Transverse colon (tissue), 4 donors: ENCODE data around the gene ZBTB38. TPM values are rescaled to one million over a fixed set of nuclear protein-coding genes. Genes with fewer than 3 reads are reported as not detected.

ENCODE experiments used
- DNase-seq: peaks from one replicate; pipeline ENCODE4 v3.0.0-alpha.2; 2019
- H3K27ac ChIP-seq, 4 donors: fragments of 200-600 bp; sonication (generic); 2 replicates each; pipeline ENCODE4 v1.5.1; 2016 to 2018; ENCODE audit warnings: inconsistent platforms in 4 of 4
- H3K27me3 ChIP-seq: fragments of 200-600 bp; sonication (generic); 2 replicates; pipeline ENCODE4 v1.5.1; 2017; ENCODE audit warnings: inconsistent platforms
- H3K36me3 ChIP-seq, 4 donors: fragments of 200-600 bp; sonication (generic); 2 replicates each; pipeline ENCODE4 v1.5.1; 2017 to 2019; ENCODE audit warnings: inconsistent platforms in 4 of 4
- H3K4me1 ChIP-seq, 4 donors: fragments of 200-600 bp; sonication (generic); 2 replicates each; pipeline ENCODE4 v1.5.1; 2017 to 2020; ENCODE audit warnings: inconsistent platforms in 4 of 4
- H3K4me3 ChIP-seq, 4 donors: fragments of 200-600 bp; sonication (generic); 1 replicate in 1 of 4; 2 replicates in 3 of 4; pipeline versions ENCODE4 v1.5.1 to v1.6.1; 2017 to 2019; ENCODE audit warnings: inconsistent platforms in 4 of 4
- H3K9me3 ChIP-seq, 2 donors: fragments of 200-600 bp; sonication (generic); 2 replicates each; pipeline ENCODE4 v1.5.1; 2017 to 2019; ENCODE audit warnings: inconsistent platforms in 2 of 2
- CTCF ChIP-seq, 5 experiments: fragments of 200-600 bp in 3 of 5; fragments of 450-650 bp in 2 of 5; sonication (generic) in 3 of 5; IDR thresholded peaks; 1 replicate in 2 of 5; 2 replicates in 3 of 5; pipeline ENCODE4 v1.5.1; 2016 to 2017; ENCODE audit warnings: antibody characterized with exemption in 5 of 5, inconsistent platforms in 3 of 5, mild to moderate bottlenecking in 2 of 5, moderate library complexity in 1 of 5
- EP300 ChIP-seq: sonication (generic); formaldehyde crosslinking; IDR thresholded peaks from one replicate; pipeline ENCODE4 v1.6.1; 2017; ENCODE audit warnings: antibody characterized with exemption, low read depth
- POLR2A ChIP-seq: fragments of 450-650 bp; IDR thresholded peaks from one replicate; pipeline ENCODE4 v1.6.1; 2016; ENCODE audit warnings: antibody characterized with exemption, mild to moderate bottlenecking, moderate library complexity
- POLR2AphosphoS5 ChIP-seq, 3 donors: sonication (generic); formaldehyde crosslinking; IDR thresholded peaks; one replicate each; pipeline ENCODE4 v1.6.1; 2016; ENCODE audit warnings: antibody characterized with exemption in 3 of 3
- WGBS, 2 donors: methylation state at CpG; one replicate each; pipeline ENCODE4 v1.1.5; 2018; ENCODE audit warnings: low coverage in 1 of 2; 5-methylcytosine and 5-hydroxymethylcytosine counted together
- in situ Hi-C, 4 donors: fragments of 200-750 bp; cut with MboI; loops; one replicate each; pipeline versions ENCODE4 v1.15.0 to v1.15.1; 2017; ENCODE audit warnings: low sequenced_read_pairs in 3 of 4, low pct_ligation_motif_present in 1 of 4, low pct_unique_long_range_greater_than_20kb in 1 of 4
- intact Hi-C: fragments of 100-400 bp; cut with DNase I; formaldehyde crosslinking; loops from one replicate; pipeline ENCODE4 v1.15.1; 2023; ENCODE audit warnings: low total_unique reads
- total RNA-seq, 4 donors: library from RNA; depleted of rRNA; stranded (reverse); fragments of >200 nt; gene quantifications; one replicate each; pipeline ENCODE4 v1.1.0, GENCODE V29; 2016

The ZBTB38 gene
- total RNA-seq, 4 donors from 2014 or later: 71.8 to 182 (median 169) TPM

- no peaks in the 10 kb centered on the region for H3K9me3 ChIP-seq
- H3K27me3 ChIP-seq: no peaks in the 10 kb centered on the region
- TF ChIP-seq CTCF (IDR thresholded peaks at IDR 0.05) (no peak), POLR2AphosphoS5 (IDR thresholded peaks at IDR 0.05) (no peak)
- H3K4me3 ChIP-seq: no peak overlapping the region
- intact Hi-C loops (no loop called here), in situ Hi-C loops (no loop called here)
- no peak for DNase-seq
- no peak overlapping the region for H3K27ac ChIP-seq
- WGBS, 2 donors: 77 to 81% methylated on average over 2 to 4 of the region's 4 CpGs
- H3K36me3 ChIP-seq: peaks cover 0 to 3% (median 0%) of the 10 kb centered on the region in 4 donors
- peaks cover 0 to 13% (median 0%) of the 10 kb centered on the region in 4 donors for H3K4me1 ChIP-seq
Measured at GRCh38 chr3:141391298-141391990, 23.1 kb downstream of the ZBTB38 start.

- Histone ChIP-seq H3K27me3 (no peaks in the 10 kb centered on the region), H3K4me3 (no peak overlapping the region), H3K27ac (no peak overlapping the region), H3K9me3 (no peaks in the 10 kb centered on the region), H3K4me1 (peaks cover 0 to 13% (median 0%) of the 10 kb centered on the region in 4 donors), H3K36me3 (peaks cover 0 to 8% (median 0%) of the 10 kb centered on the region in 4 donors)
- intact Hi-C loops: no loop called here
- 71 to 77% methylated on average over 1 to 4 of the region's 4 CpGs for WGBS, 2 donors
- no peak for TF ChIP-seq POLR2A
- TF ChIP-seq CTCF (IDR thresholded peaks at IDR 0.05): no peak
- TF ChIP-seq POLR2AphosphoS5 (IDR thresholded peaks at IDR 0.05): no peak
- TF ChIP-seq EP300: no peak
- DNase-seq: no peak
- in situ Hi-C loops: no loop called here
Measured at GRCh38 chr3:141391991-141392316, 23.6 kb downstream of the ZBTB38 start.

DNA sequence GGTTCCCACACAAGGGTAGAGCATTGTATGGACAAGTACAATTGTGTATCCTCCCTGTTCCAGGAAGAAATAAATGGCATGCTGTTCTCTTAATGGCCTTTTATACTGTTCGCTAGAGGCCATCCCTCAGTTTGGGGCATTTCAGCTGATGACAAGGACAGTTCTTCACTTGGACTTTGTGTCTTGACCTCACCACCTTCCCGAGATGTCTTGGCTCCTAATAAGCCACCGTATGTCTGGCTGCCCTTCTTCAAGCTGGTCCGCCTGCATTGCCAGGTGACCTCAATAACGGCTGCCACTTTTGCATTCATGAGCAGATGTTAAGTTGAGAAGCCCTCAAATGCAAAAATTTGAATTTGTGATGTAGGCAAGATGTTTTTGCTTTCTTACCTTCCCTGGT, 24.1 kb downstream of the ZBTB38 start:
- H3K4me1 ChIP-seq: peaks cover 0 to 13% (median 0%) of the 10 kb centered on the region in 4 donors
- in situ Hi-C loops: no loop called here
- 90 to 93% methylated on average over 3 to 5 of the region's 5 CpGs for WGBS, 2 donors
- no peak overlapping the region for H3K4me3 ChIP-seq
- intact Hi-C loops: no loop called here
- DNase-seq: no peak
- H3K36me3 ChIP-seq: peaks cover 0 to 9% (median 0%) of the 10 kb centered on the region in 4 donors
- H3K27me3 ChIP-seq: no peaks in the 10 kb centered on the region
- no peaks in the 10 kb centered on the region for H3K9me3 ChIP-seq
- no peak for TF ChIP-seq POLR2A
- no peak for TF ChIP-seq CTCF (IDR thresholded peaks at IDR 0.05)
- TF ChIP-seq POLR2AphosphoS5 (IDR thresholded peaks at IDR 0.05): no peak
- no peak for TF ChIP-seq EP300
- no peak overlapping the region for H3K27ac ChIP-seq

DNA sequence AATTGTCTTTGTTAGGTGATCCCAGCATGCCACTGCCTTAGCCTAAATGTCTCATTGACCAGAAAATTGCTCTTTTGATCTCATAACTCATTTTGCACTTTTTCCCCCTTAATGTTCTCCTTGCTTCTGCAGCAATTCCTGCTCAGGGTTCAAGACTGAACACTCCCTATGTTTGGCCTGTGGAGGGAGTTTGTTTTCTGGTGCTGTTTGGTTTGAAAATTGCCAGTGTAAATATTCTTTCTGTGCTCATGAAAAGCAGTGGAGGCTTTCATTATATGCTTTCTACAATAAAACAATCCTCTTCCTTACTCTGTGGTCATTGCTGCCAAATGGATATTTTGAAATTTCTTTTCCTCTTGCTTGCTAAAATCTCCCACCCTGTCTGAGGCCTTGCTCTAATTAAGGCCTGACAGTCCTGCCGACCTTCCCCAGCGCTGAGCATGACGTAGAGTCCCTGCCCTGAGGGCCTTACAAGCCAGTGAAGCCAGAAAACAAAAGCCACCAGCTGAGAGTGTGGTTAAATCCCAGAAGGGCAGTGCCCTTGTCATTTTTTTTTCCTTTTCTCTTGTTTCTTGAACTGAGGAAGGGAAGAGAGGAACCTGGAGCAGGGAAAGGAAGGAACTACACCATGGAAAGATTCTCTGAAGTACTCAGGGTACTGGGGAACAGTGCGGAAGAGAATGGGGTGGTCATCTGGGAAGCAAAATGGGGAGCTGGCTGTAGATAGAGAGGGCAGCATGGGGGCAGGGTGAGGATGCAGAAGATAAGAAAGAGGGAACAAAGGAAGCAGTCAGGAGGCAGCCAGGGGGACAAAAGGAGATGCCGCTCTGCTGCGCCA, 24.8 kb downstream of the ZBTB38 start:
- no peak for DNase-seq
- Histone ChIP-seq H3K27me3 (no peaks in the 10 kb centered on the region), H3K36me3 (peaks cover 0 to 9% (median 0%) of the 10 kb centered on the region in 4 donors), H3K4me3 (no peak overlapping the region), H3K27ac (peak overlapping the region in 2 of 4 donors; percentile 21 to 27), H3K4me1 (peaks cover 0 to 13% (median 0%) of the 10 kb centered on the region in 4 donors), H3K9me3 (no peaks in the 10 kb centered on the region)
- intact Hi-C loops: no loop called here
- TF ChIP-seq POLR2AphosphoS5 (IDR thresholded peaks at IDR 0.05) (no peak), POLR2A (no peak), CTCF (IDR thresholded peaks at IDR 0.05) (no peak), EP300 (no peak)
- 84 to 87% methylated on average over 4 to 6 of the region's 6 CpGs for WGBS, 2 donors
- in situ Hi-C loops: no loop called here
